Smooth muscle cell (in vitro differentiated cells): Measurements from ENCODE around the gene ADH7. TPM values are rescaled to one million over a fixed set of nuclear protein-coding genes. Genes with fewer than 3 reads are reported as not detected.

Experiments used
- DNase-seq: peaks from one replicate; lab custom pipeline; 2025; ENCODE audit not compliant: unreplicated experiment; lab: John Stamatoyannopoulos, UW
- H2AFZ ChIP-seq: fragments of 200-600 bp; sonication (generic); 2 replicates; pipeline ENCODE4 v1.6.0; 2016; ENCODE audit warnings: antibody characterized with exemption, low read depth, mild to moderate bottlenecking
- H3F3A ChIP-seq: fragments of 200-600 bp; sonication (generic); 2 replicates; pipeline ENCODE4 v1.6.0; 2017; ENCODE audit warnings: antibody characterized with exemption, low read depth
- H3K27ac ChIP-seq: fragments of 200-600 bp; sonication (generic); 2 replicates; pipeline ENCODE4 v1.5.1; 2016; ENCODE audit warnings: low read depth, mild to moderate bottlenecking
- H3K27me3 ChIP-seq: fragments of 200-600 bp; sonication (generic); 2 replicates; pipeline ENCODE4 v1.6.1; 2016; ENCODE audit warnings: low read depth, mild to moderate bottlenecking
- H3K36me3 ChIP-seq: fragments of 200-600 bp; sonication (generic); 2 replicates; pipeline ENCODE4 v1.5.1; 2016; ENCODE audit warnings: low read depth
- H3K4me1 ChIP-seq: fragments of 200-600 bp; sonication (generic); 2 replicates; pipeline ENCODE4 v1.5.1; 2016; ENCODE audit warnings: low read depth
- H3K4me2 ChIP-seq: fragments of 200-600 bp; sonication (generic); 2 replicates; pipeline ENCODE4 v1.6.0; 2016; ENCODE audit warnings: mild to moderate bottlenecking
- H3K4me3 ChIP-seq: fragments of 200-600 bp; sonication (generic); 2 replicates; pipeline ENCODE4 v1.5.1; 2016; ENCODE audit warnings: mild to moderate bottlenecking
- H3K79me2 ChIP-seq: fragments of 200-600 bp; sonication (generic); 2 replicates; pipeline ENCODE4 v1.6.0; 2016; ENCODE audit warnings: low read depth, mild to moderate bottlenecking
- H3K9ac ChIP-seq: fragments of 200-600 bp; sonication (generic); 2 replicates; pipeline ENCODE4 v1.6.0; 2016; ENCODE audit warnings: low read depth
- H3K9me3 ChIP-seq: fragments of 200-600 bp; sonication (generic); replicated peaks from 2 replicates; pipeline ENCODE4 v1.5.1; 2016; ENCODE audit warnings: low read depth
- H4K20me1 ChIP-seq: fragments of 200-600 bp; sonication (generic); 2 replicates; pipeline ENCODE4 v1.6.0; 2016; ENCODE audit warnings: low read depth
- WGBS: methylation state at CpG from one replicate; pipeline ENCODE4 v1.1.7; 2016; ENCODE audit warnings: low lambda C conversion rate; 5-methylcytosine and 5-hydroxymethylcytosine counted together
- polyA plus RNA-seq: library from polyadenylated mRNA; unstranded; fragments of >200 nt; fragmentation: Nextera tagmentation; extraction: Ambion mirVana; gene quantifications from 2 replicates; pipeline ENCODE4 v1.2.1, GENCODE V29; 2016
- total RNA-seq: library from RNA; depleted of rRNA; stranded (reverse); fragments of >200 nt; gene quantifications from 2 replicates; pipeline ENCODE4 v1.2.3, GENCODE V29; 2014
- TF ChIP-seq, protein P1 (sequence below): fragments of 200-600 bp; sonication (generic); IDR thresholded peaks from 2 replicates; pipeline ENCODE4 v1.5.1; 2017; ENCODE audit warnings: borderline replicate concordance, mild to moderate bottlenecking, antibody characterized with exemption; ENCODE audit not compliant: insufficient read depth, poor library complexity, severe bottlenecking

The ADH7 gene
- total and polyA plus RNA-seq, 2 experiments from 2014 or later, result not detected

DNA sequence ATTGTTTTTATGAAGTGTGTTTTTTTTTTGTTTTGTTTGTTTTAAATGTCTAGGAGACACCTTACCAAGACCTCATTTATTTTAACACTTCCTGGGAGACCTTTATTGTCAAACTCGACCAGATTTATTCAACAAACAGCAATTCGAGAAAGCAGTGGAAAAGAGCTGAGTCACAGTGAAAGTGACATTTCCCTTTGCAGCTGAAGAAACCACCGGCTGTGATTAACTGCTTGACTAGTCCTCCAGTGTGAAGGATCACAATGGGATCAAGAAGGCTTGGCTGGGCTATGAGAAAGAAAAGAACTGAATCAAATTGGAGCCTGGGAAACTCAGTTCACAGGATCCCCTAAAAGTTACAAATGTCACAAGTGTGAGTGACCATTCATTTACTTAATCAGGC lies 11.9 kb upstream of the ADH7 start:
- DNase-seq, result no peak
- Histone ChIP-seq H3K9ac (no peak overlapping the region), H3K79me2 (no peaks in the 10 kb centered on the region), H3K4me3 (no peak overlapping the region), H3K4me1 (peaks cover 16% of the 10 kb centered on the region), H3K4me2 (peak overlapping the region; percentile 49), H3F3A (no peaks in the 10 kb centered on the region), H2AFZ (peak overlapping the region; percentile 18), H3K27me3 (no peaks in the 10 kb centered on the region), H3K27ac (no peak overlapping the region), H3K36me3 (no peaks in the 10 kb centered on the region), H3K9me3 (no peaks in the 10 kb centered on the region), H4K20me1 (no peaks in the 10 kb centered on the region)
- TF ChIP-seq, protein P1, sequence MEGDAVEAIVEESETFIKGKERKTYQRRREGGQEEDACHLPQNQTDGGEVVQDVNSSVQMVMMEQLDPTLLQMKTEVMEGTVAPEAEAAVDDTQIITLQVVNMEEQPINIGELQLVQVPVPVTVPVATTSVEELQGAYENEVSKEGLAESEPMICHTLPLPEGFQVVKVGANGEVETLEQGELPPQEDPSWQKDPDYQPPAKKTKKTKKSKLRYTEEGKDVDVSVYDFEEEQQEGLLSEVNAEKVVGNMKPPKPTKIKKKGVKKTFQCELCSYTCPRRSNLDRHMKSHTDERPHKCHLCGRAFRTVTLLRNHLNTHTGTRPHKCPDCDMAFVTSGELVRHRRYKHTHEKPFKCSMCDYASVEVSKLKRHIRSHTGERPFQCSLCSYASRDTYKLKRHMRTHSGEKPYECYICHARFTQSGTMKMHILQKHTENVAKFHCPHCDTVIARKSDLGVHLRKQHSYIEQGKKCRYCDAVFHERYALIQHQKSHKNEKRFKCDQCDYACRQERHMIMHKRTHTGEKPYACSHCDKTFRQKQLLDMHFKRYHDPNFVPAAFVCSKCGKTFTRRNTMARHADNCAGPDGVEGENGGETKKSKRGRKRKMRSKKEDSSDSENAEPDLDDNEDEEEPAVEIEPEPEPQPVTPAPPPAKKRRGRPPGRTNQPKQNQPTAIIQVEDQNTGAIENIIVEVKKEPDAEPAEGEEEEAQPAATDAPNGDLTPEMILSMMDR, result no peak
- 3% methylated on average over 3 of the region's 3 CpGs for WGBS

- WGBS, result 85% methylated on average over 4 of the region's 4 CpGs
- TF ChIP-seq, protein P1, result no peak
- no peak overlapping the region for H3K4me3 ChIP-seq
- H4K20me1 ChIP-seq, result no peaks in the 10 kb centered on the region
- no peaks in the 10 kb centered on the region for H3K79me2 ChIP-seq
- no peak overlapping the region for H2AFZ ChIP-seq
- H3K4me1 ChIP-seq, result no peaks in the 10 kb centered on the region
- no peaks in the 10 kb centered on the region for H3F3A ChIP-seq
- no peak overlapping the region for H3K27ac ChIP-seq
- no peak overlapping the region for H3K9ac ChIP-seq
- no peaks in the 10 kb centered on the region for H3K36me3 ChIP-seq
- no peaks in the 10 kb centered on the region for H3K27me3 ChIP-seq
- H3K9me3 ChIP-seq, result no peaks in the 10 kb centered on the region
- no peak for DNase-seq
- no peak overlapping the region for H3K4me2 ChIP-seq
These were observed 3.3 kb upstream of the ADH7 start for GRCh38 chr4:99438405-99438780.

- Histone ChIP-seq H3K9ac (no peak overlapping the region), H3K27me3 (no peaks in the 10 kb centered on the region), H3K9me3 (no peaks in the 10 kb centered on the region), H3K4me2 (no peak overlapping the region), H3K36me3 (no peaks in the 10 kb centered on the region), H3K79me2 (no peaks in the 10 kb centered on the region), H3K4me3 (no peak overlapping the region), H3K27ac (no peak overlapping the region), H4K20me1 (no peaks in the 10 kb centered on the region), H2AFZ (no peak overlapping the region), H3K4me1 (no peaks in the 10 kb centered on the region), H3F3A (no peaks in the 10 kb centered on the region)
- DNase-seq, result no peak
- TF ChIP-seq, protein P1, result no peak
- WGBS, result 88% methylated on average over 5 of the region's 5 CpGs
These were observed 2.7 kb upstream of the ADH7 start for GRCh38 chr4:99437723-99438404.
